DND-41 (cell line): ENCODE measurements around the gene NCR1.
"Not testable (repeated sequence)": the region's sequence is repeated elsewhere in the genome, so short reads cannot be mapped to it uniquely, and the experiment has no call there.

Experiments used
- CTCF ChIP-seq: IDR thresholded peaks from 2 replicates; pipeline ENCODE4 v1.5.1; 2012; ENCODE audit warnings: borderline replicate concordance, low read length, moderate library complexity, mild to moderate bottlenecking; ENCODE audit not compliant: poor library complexity, severe bottlenecking; ENCODE audit errors: extremely low read depth
- EZH2 ChIP-seq: IDR thresholded peaks from 3 replicates; pipeline ENCODE4 v1.6.1; 2012; ENCODE audit warnings: borderline replicate concordance, low read depth, mild to moderate bottlenecking, moderate library complexity, low read length, inconsistent platforms; ENCODE audit not compliant: severe bottlenecking

- TF ChIP-seq CTCF, EZH2: not testable (repeated sequence)
These were observed 47.5 kb upstream of the NCR1 start for GRCh38 chr19:54858476-54858875.
